ENCODE results near the gene WFDC1. TPM values are rescaled to one million over a fixed set of nuclear protein-coding genes. Genes with fewer than 3 reads are reported as not detected.

WFDC1 gene
- total and polyA plus RNA-seq, 7 donors = 0.32 to 1.2 (median 0.65) TPM; not detected in 1

DNA sequence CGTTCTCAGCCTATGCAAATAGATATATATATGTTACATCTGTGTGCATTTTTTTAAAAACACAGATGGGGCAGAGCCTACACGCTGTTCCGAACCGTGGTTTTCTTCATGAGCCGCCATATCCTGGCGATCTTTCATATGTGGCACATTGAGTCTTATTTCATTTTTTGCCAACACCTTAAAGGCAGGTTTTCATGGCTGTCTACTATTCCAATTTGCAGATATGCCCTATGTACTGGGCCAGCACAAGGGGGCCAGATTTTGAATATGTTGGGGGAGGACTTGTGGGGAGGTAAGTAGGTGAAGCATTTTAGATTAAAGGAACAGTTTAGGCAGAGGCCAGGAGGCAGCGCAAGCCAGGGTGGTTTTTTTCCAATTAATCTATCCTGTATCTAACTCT, 16.0 kb downstream of the WFDC1 start:
- H3K4me1 ChIP-seq = no peaks in the 10 kb centered on the region
- H3K27ac ChIP-seq = no peak overlapping the region
- DNase-seq (no peak), ATAC-seq (no peak)
- 87 to 90% (median 89%) methylated on average over 7 of the region's 7 CpGs for WGBS, 3 donors
- TF ChIP-seq CTCF (IDR thresholded peaks at IDR 0.05) = no peak
- H3K4me3 ChIP-seq = no peak overlapping the region
- H3K36me3 ChIP-seq (ENCODE audit: insufficient read depth in 1 of 2, low read depth in 1 of 2) = no peaks in the 10 kb centered on the region
- no peaks in the 10 kb centered on the region for H3K9me3 ChIP-seq
- H3K27me3 ChIP-seq (ENCODE audit: insufficient read depth in 3 of 3, low read length in 2 of 3) = peaks cover 0 to 62% (median 17%) of the 10 kb centered on the region in 3 donors
- intact Hi-C loops (cut with DNase I) = no loop called here

GRCh38 chr16:84312783-84313382, 18.2 kb downstream of the WFDC1 start:
- H3K4me3 ChIP-seq = no peak overlapping the region
- 8 to 11% (median 10%) methylated on average over 36 to 55 of the region's 55 CpGs for WGBS, 3 donors
- intact Hi-C loops (cut with DNase I) = no loop called here

DNA sequence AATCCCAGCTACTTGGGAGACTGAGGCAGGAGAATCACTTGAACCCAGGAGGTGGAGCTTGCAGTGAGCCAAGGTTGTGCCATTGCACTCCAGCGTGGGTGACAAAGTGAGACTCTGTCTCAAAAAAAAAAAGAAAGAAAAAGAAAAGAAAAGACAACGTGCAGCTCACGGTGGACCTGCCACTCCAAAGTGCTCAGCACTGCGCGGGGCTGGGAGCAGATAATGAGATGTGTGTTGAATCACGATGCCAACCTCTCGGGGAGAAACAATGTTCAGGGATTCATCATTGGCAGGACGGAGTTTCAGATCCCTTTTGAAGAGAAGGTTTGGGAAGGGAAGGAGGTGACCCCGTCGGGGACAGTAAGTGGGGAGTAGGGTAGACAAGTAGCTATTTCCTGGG, 19.2 kb downstream of the WFDC1 start:
- peaks cover 0 to 45% (median 11%) of the 10 kb centered on the region in 3 donors for H3K27me3 ChIP-seq (ENCODE audit: insufficient read depth in 3 of 3, low read length in 2 of 3)
- intact Hi-C loops (cut with DNase I) = no loop called here
- TF ChIP-seq CTCF (IDR thresholded peaks at IDR 0.05) = no peak

More at GRCh38 chr16:84312783-84313382, 18.2 kb downstream of the WFDC1 start:
- no peaks in the 10 kb centered on the region for H3K9me3 ChIP-seq
- no peak overlapping the region for H3K27ac ChIP-seq
- DNase-seq (no peak), ATAC-seq (no peak)
- no peak for TF ChIP-seq CTCF (IDR thresholded peaks at IDR 0.05)
- H3K27me3 ChIP-seq (ENCODE audit: insufficient read depth in 3 of 3, low read length in 2 of 3) = peaks cover 0 to 51% (median 11%) of the 10 kb centered on the region in 3 donors
- no peaks in the 10 kb centered on the region for H3K36me3 ChIP-seq (ENCODE audit: insufficient read depth in 1 of 2, low read depth in 1 of 2)
- H3K4me1 ChIP-seq = no peaks in the 10 kb centered on the region

DNA sequence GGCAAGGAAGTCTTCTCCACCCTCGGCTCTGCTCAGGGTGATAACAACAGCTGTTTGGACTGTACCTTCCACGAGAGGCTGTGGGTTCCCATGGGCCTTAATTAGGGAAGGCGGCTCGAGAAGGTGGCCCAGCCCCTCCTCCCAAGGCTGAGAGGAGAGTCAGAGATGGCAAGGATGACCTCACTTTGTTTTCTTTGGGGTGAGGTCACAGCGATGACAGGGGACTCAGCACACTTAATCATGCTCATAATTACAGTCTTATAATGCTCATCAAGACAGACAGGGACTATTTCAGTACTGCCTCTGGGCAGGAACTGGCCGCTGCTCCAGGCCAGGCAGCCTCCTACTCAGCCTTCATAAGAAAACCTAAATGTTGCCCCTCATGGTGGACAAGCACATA, 19.7 kb downstream of the WFDC1 start:
- Histone ChIP-seq H3K27me3 (ENCODE audit: insufficient read depth in 3 of 3, low read length in 2 of 3) (peaks cover 0 to 45% (median 11%) of the 10 kb centered on the region in 3 donors), H3K9me3 (no peaks in the 10 kb centered on the region)
- WGBS, 3 donors = 41 to 42% (median 42%) methylated on average over 6 of the region's 6 CpGs

More for the DNA sequence above, 19.2 kb downstream of the WFDC1 start:
- Histone ChIP-seq H3K4me3 (no peak overlapping the region), H3K36me3 (ENCODE audit: insufficient read depth in 1 of 2, low read depth in 1 of 2) (no peaks in the 10 kb centered on the region), H3K4me1 (no peaks in the 10 kb centered on the region), H3K9me3 (no peaks in the 10 kb centered on the region), H3K27ac (no peak overlapping the region)
- DNase-seq (no peak), ATAC-seq (no peak)
- 49 to 57% (median 54%) methylated on average over 10 of the region's 10 CpGs for WGBS, 3 donors

More for the DNA sequence above, 19.7 kb downstream of the WFDC1 start:
- intact Hi-C loops (cut with DNase I) = no loop called here
- TF ChIP-seq CTCF (IDR thresholded peaks at IDR 0.05) = no peak
- Histone ChIP-seq H3K36me3 (ENCODE audit: insufficient read depth in 1 of 2, low read depth in 1 of 2) (no peaks in the 10 kb centered on the region), H3K27ac (no peak overlapping the region), H3K4me3 (no peak overlapping the region), H3K4me1 (no peaks in the 10 kb centered on the region)
- DNase-seq (no peak), ATAC-seq (no peak)
